H1 (cell line): ENCODE measurements around the gene UAP1. TPM values are rescaled to one million over a fixed set of nuclear protein-coding genes. Genes with fewer than 3 reads are reported as not detected.

Experiments
- CTCF ChIA-PET: fragments of 300-600 bp; sonication (Branson Sonifier 250); formaldehyde crosslinking; loops from one replicate; lab custom pipeline; 2021; ENCODE audit not compliant: partially characterized antibody; lab: Charles Lee
- POLR2A ChIA-PET: fragments of 300-600 bp; sonication (Branson Sonifier 250); formaldehyde crosslinking; loops from one replicate; lab custom pipeline; 2021; ENCODE audit warnings: inconsistent platforms; ENCODE audit not compliant: partially characterized antibody; lab: Charles Lee
- DNase-seq, 2 experiments: peaks; one replicate each; pipeline versions ENCODE4 v3.0.0 to v3.0.0-alpha.2; 2010 to 2022; ENCODE audit warnings: low spot score in 2 of 2, low read depth in 1 of 2, mixed read lengths in 1 of 2
- FAIRE-seq: peaks from 2 replicates; lab custom pipeline; 2011; peaks lifted over from hg19 to GRCh38; lab: Jason Lieb, UNC
- H2AFZ ChIP-seq: 2 replicates; pipeline ENCODE4 v1.8.1; 2012; ENCODE audit warnings: low read length, inconsistent platforms
- H2AK5ac ChIP-seq: 2 replicates; pipeline ENCODE4 v1.6.1; 2013; ENCODE audit warnings: low read depth, low read length
- H2BK120ac ChIP-seq: replicated peaks from 2 replicates; pipeline ENCODE3; 2013; ENCODE audit warnings: low read depth, low read length, inconsistent platforms
- H2BK12ac ChIP-seq: 2 replicates; pipeline ENCODE4 v1.6.1; 2013; ENCODE audit warnings: low read depth, low read length
- H2BK15ac ChIP-seq: 2 replicates; pipeline ENCODE4 v1.6.1; 2013; ENCODE audit warnings: low read length
- H2BK20ac ChIP-seq: 2 replicates; pipeline ENCODE4 v1.6.1; 2013; ENCODE audit warnings: low read length
- H2BK5ac ChIP-seq: 2 replicates; pipeline ENCODE4 v1.6.1; 2013; ENCODE audit warnings: low read depth, low read length
- H3K14ac ChIP-seq: 2 replicates; pipeline ENCODE4 v1.6.1; 2013; ENCODE audit warnings: inconsistent platforms; ENCODE audit not compliant: insufficient read length
- H3K18ac ChIP-seq: 2 replicates; pipeline ENCODE4 v1.6.1; 2013; ENCODE audit warnings: low read length; ENCODE audit errors: extremely low read depth
- H3K23ac ChIP-seq: 2 replicates; pipeline ENCODE4 v1.6.1; 2013; ENCODE audit warnings: inconsistent platforms; ENCODE audit not compliant: insufficient read length
- H3K23me2 ChIP-seq: 2 replicates; pipeline ENCODE4 v1.6.1; 2013; ENCODE audit warnings: low read depth, low read length
- H3K27ac ChIP-seq: 2 replicates; pipeline ENCODE4 v1.6.1; 2011; ENCODE audit warnings: low read depth, low read length, inconsistent platforms
- H3K27me3 ChIP-seq, 4 experiments: replicated peaks in 1 of 4; 1 replicate in 1 of 4; 2 replicates in 3 of 4; pipeline versions ENCODE4 v1.6.1 to v1.8.1; 2011 to 2013; ENCODE audit warnings: low read length in 3 of 4, mild to moderate bottlenecking in 3 of 4, inconsistent platforms in 2 of 4, mixed read lengths in 2 of 4, moderate library complexity in 1 of 4; ENCODE audit not compliant: control insufficient read depth in 3 of 4, insufficient read depth in 3 of 4; ENCODE audit errors: extremely low read depth in 1 of 4
- H3K36me3 ChIP-seq, 4 experiments: 2 replicates each; pipeline versions ENCODE4 v1.6.1 to v1.8.1; 2011 to 2013; ENCODE audit warnings: mild to moderate bottlenecking in 4 of 4, low read length in 3 of 4, moderate library complexity in 2 of 4, control low read depth in 1 of 4, inconsistent platforms in 1 of 4; ENCODE audit not compliant: insufficient read depth in 4 of 4, control insufficient read depth in 2 of 4
- H3K4ac ChIP-seq: replicated peaks from 2 replicates; pipeline ENCODE3; 2013; ENCODE audit warnings: low read length, low read depth, mixed read lengths, inconsistent platforms; ENCODE audit not compliant: insufficient read length
- H3K4me1 ChIP-seq, 4 experiments: replicated peaks in 1 of 4; 1 replicate in 1 of 4; 2 replicates in 3 of 4; pipeline versions ENCODE4 v1.6.1 to v1.8.1; 2011 to 2013; ENCODE audit warnings: low read length in 3 of 4, inconsistent platforms in 2 of 4, mixed read lengths in 1 of 4; ENCODE audit not compliant: insufficient read depth in 4 of 4, control insufficient read depth in 3 of 4
- H3K4me2 ChIP-seq, 2 experiments: 2 replicates each; pipeline versions ENCODE4 v1.6.1 to v1.8.1; 2011 to 2013; ENCODE audit warnings: low read depth in 2 of 2, low read length in 2 of 2, control low read depth in 1 of 2, inconsistent platforms in 1 of 2, mild to moderate bottlenecking in 1 of 2; ENCODE audit not compliant: insufficient read depth in 1 of 2
- H3K4me3 ChIP-seq, 4 experiments: fragments of 200-600, 300-600 bp in 1 of 4; sonication (generic), shearing (Covaris generic), sonication (Bioruptor Twin) in 1 of 4; 2 replicates each; pipeline versions ENCODE4 v1.5.1 to v1.8.1; 2011 to 2016; ENCODE audit warnings: low read length in 4 of 4, low read depth in 3 of 4, control low read depth in 2 of 4, inconsistent platforms in 2 of 4, mild to moderate bottlenecking in 2 of 4, mixed read lengths in 1 of 4, moderate library complexity in 1 of 4; ENCODE audit not compliant: insufficient read depth in 2 of 4; ENCODE audit errors: extremely low read depth in 1 of 4
- H3K56ac ChIP-seq: replicated peaks from 2 replicates; pipeline ENCODE3; 2013; ENCODE audit warnings: low read depth, mild to moderate bottlenecking, mixed read lengths, low read length, inconsistent platforms; ENCODE audit not compliant: insufficient read length
- H3K79me1 ChIP-seq: 2 replicates; pipeline ENCODE4 v1.6.1; 2013; ENCODE audit warnings: low read depth, low read length, control low read depth
- H3K79me2 ChIP-seq, 2 experiments: 2 replicates each; pipeline versions ENCODE4 v1.6.1 to v1.8.1; 2012 to 2013; ENCODE audit warnings: low read length in 2 of 2, mild to moderate bottlenecking in 2 of 2, inconsistent platforms in 1 of 2; ENCODE audit not compliant: insufficient read depth in 2 of 2, control insufficient read depth in 1 of 2
- H3K9ac ChIP-seq, 4 experiments: replicated peaks in 1 of 4; 1 replicate in 1 of 4; 2 replicates in 3 of 4; pipeline versions ENCODE4 v1.6.1 to v1.8.1; 2011 to 2013; ENCODE audit warnings: low read depth in 3 of 4, low read length in 3 of 4, control low read depth in 2 of 4, mild to moderate bottlenecking in 2 of 4, moderate library complexity in 2 of 4, inconsistent platforms in 1 of 4; ENCODE audit errors: extremely low read depth in 1 of 4
- H3K9me3 ChIP-seq, 2 experiments: 2 replicates each; pipeline versions ENCODE4 v1.6.1 to v1.8.1; 2012 to 2013; ENCODE audit warnings: mild to moderate bottlenecking in 2 of 2, moderate library complexity in 2 of 2, control low read depth in 1 of 2, inconsistent platforms in 1 of 2, low read depth in 1 of 2, low read length in 1 of 2, mixed read lengths in 1 of 2; ENCODE audit not compliant: insufficient read depth in 2 of 2
- H4K20me1 ChIP-seq, 2 experiments: replicated peaks in 1 of 2; 2 replicates each; pipeline versions ENCODE3 to v1.8.1; 2011 to 2013; ENCODE audit warnings: inconsistent platforms in 2 of 2, low read length in 2 of 2, mild to moderate bottlenecking in 1 of 2; ENCODE audit not compliant: insufficient read depth in 2 of 2, control insufficient read depth in 1 of 2
- H4K5ac ChIP-seq: 2 replicates; pipeline ENCODE4 v1.6.1; 2013; ENCODE audit warnings: low read length, low read depth, mixed read lengths, inconsistent platforms; ENCODE audit not compliant: insufficient read length
- H4K8ac ChIP-seq: 2 replicates; pipeline ENCODE4 v1.8.0; 2013; ENCODE audit warnings: mild to moderate bottlenecking, moderate library complexity, low read length, inconsistent platforms; ENCODE audit not compliant: insufficient read depth; ENCODE audit errors: extremely low read depth
- H4K91ac ChIP-seq: replicated peaks from 2 replicates; pipeline ENCODE3; 2013; ENCODE audit warnings: low read length, mixed read lengths, inconsistent platforms; ENCODE audit not compliant: insufficient read length
- POU5F1 ChIP-seq: IDR thresholded peaks from 2 replicates; pipeline ENCODE4 v1.6.1; 2011; ENCODE audit warnings: low read depth, mild to moderate bottlenecking, low read length, moderate library complexity
- SP1 ChIP-seq: IDR thresholded peaks from 2 replicates; pipeline ENCODE4 v1.6.1; 2011; ENCODE audit warnings: low read depth, low read length
- polyA plus RNA-seq, 7 experiments: library from polyadenylated mRNA; depleted of rRNA in 3 of 7; stranded (reverse) in 5 of 7; unstranded in 2 of 7; fragments of >200 nt in 5 of 7; fragments of 200-250 nt in 2 of 7; gene quantifications; 1 replicate in 5 of 7; 2 replicates in 1 of 7; 4 replicates in 1 of 7; pipeline versions ENCODE4 v1.2.1 to v1.2.3, GENCODE V29; 2011 to 2013; ENCODE audit warnings: missing spikeins in 2 of 7, mixed read lengths in 2 of 7
- total RNA-seq: library from RNA; stranded (reverse); fragmentation: NEBNext Ultra II Directional; extraction: Animal tissue kit (Norgen Biotek cat#: 25700); gene quantifications from 2 replicates; pipeline ENCODE4 v1.2.1, GENCODE V29; 2021

UAP1 gene
- total and polyA plus RNA-seq, 2 of the 8 experiments (the other 6 are each of a cell fraction or from before 2014, with no cell fraction given) = 9.4 to 32.9 TPM

- H2BK12ac ChIP-seq = no peak overlapping the region
- ChIA-PET POLR2A (no interaction called here), CTCF (interaction anchor here (0.9 to 2.1 kb wide), 2 partner anchors 9 to 18 kb away, joined by 3 to 7 read pairs; no protein-coding TSS in a partner anchor)
- no peak overlapping the region for H4K91ac ChIP-seq
- H2AFZ ChIP-seq = no peak overlapping the region
- peaks cover 0 to 4% (median 0%) of the 10 kb centered on the region in 4 experiments; a peak in 1 of 7 replicates for H3K27me3 ChIP-seq
- no peaks in the 10 kb centered on the region; the same call in none of the 2 replicates for H3K79me1 ChIP-seq
- no peak overlapping the region for H3K9ac ChIP-seq
- no peak overlapping the region for H2BK15ac ChIP-seq
- no peak overlapping the region for H2BK5ac ChIP-seq
- H3K36me3 ChIP-seq = no peaks in the 10 kb centered on the region
- H2BK20ac ChIP-seq = no peak overlapping the region
- H3K4me1 ChIP-seq = peaks cover 0 to 3% (median under 1%) of the 10 kb centered on the region in 4 experiments; a peak in 1 of 7 replicates
- H3K23ac ChIP-seq = no peak overlapping the region
- no peak overlapping the region for H2AK5ac ChIP-seq
- H3K79me2 ChIP-seq = peaks cover 0 to 23% of the 10 kb centered on the region in 2 experiments; a peak in 2 of 4 replicates
- H3K23me2 ChIP-seq = peaks cover 5% of the 10 kb centered on the region; the same call in 1 of the 2 replicates
- FAIRE-seq (no peak), DNase-seq (no peak)
- H3K18ac ChIP-seq = no peak overlapping the region
- no peak overlapping the region for H3K14ac ChIP-seq
- H3K4ac ChIP-seq = no peak overlapping the region
- no peak overlapping the region for H4K5ac ChIP-seq
- peaks cover 0 to 3% of the 10 kb centered on the region in 2 experiments for H4K20me1 ChIP-seq
- no peak overlapping the region for H4K8ac ChIP-seq
- H3K4me3 ChIP-seq = no peak overlapping the region
- H3K56ac ChIP-seq = no peak overlapping the region
- no peak overlapping the region for H3K4me2 ChIP-seq
- H3K9me3 ChIP-seq = no peaks in the 10 kb centered on the region
- no peak overlapping the region for H3K27ac ChIP-seq
- H2BK120ac ChIP-seq = no peak overlapping the region
- no peak for TF ChIP-seq POU5F1
- TF ChIP-seq SP1 = no peak
Observed at GRCh38 chr1:162565460-162565859, 3.9 kb downstream of the UAP1 start.
